ENCODE measurements around the gene COPZ1.

The COPZ1 gene

DNA sequence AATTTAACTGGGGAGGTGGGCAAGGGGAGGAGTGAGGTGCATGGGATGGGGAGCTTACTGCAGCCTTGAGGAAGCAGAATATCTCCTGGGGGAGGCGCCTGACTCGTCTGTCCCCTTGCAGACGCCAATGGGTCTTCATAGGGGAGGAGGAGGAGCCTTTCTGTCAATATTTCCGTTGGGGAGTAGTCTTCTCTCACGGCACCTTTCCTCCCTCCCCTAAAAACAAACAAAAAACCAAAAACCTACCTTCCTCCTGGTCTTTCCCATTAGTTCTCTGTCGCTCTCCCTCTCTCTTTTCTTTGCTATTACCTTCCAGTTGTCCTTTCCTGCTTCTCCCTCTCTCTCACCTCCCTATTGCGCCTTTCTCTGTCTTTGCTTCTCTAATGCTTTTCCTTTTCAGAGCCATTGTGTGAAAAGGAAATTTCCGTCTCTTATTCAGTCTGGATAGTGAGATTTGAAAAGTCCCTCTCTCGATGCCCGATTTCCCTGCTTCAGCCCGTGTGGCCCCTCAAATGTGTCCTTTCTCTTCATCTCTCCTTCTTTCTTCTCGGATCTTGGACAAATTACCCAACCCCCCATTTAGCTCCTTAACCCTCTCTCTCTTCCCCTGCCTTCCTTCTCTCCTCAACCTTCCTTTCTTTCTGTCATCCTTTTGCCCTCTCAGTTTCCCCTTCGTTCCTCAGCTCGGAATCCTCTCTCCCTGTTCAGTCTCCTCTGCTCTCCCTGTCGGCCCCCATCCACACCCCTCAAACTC lies 33.4 kb downstream of the COPZ1 start:
- peak in 1 of 2 donors; percentile 24 for DNase-seq (ENCODE audit: low read depth in 2 of 2, low spot score in 1 of 2)

DNA sequence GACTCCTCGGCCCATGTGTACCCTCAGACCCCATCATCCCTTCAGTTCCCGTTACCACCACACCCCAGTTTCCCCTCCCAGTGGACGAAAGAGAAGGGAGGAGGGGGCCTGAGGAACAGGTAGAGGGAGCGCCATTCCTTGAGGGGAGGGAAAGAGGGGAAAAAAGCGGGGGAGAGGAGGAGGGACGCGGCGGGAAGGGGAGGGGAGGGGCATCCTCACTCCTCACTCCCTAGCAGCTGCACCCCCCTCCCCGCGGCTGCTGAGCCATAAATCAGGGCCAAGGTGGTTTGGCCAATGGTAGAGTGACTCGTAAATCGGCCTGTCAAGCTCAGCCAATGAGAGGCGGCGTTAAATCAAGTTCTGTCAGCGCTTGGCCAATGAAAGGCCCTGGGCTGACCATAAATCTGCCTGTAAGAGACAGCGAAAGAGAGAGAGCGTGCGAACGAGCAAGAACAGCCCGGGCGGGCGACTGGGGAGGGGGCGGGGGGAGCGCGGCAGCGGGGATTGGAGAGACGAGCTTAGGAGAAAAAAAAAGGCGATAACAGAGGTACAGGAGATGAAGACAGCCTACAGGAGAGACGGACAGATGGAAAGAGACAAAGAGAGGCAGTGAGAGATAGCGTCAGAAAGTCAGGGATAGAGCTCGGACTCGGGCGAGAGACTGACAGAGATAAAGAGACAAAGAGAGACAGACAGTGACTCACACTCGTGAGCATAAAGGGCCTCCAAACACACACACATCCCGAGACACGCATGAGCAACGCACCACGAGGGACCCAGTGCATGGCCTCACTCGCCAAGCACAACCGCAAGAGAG lies 34.2 kb downstream of the COPZ1 start:
- DNase-seq (ENCODE audit: low read depth in 2 of 2, low spot score in 1 of 2), result peak; percentile 86 to 88

DNA sequence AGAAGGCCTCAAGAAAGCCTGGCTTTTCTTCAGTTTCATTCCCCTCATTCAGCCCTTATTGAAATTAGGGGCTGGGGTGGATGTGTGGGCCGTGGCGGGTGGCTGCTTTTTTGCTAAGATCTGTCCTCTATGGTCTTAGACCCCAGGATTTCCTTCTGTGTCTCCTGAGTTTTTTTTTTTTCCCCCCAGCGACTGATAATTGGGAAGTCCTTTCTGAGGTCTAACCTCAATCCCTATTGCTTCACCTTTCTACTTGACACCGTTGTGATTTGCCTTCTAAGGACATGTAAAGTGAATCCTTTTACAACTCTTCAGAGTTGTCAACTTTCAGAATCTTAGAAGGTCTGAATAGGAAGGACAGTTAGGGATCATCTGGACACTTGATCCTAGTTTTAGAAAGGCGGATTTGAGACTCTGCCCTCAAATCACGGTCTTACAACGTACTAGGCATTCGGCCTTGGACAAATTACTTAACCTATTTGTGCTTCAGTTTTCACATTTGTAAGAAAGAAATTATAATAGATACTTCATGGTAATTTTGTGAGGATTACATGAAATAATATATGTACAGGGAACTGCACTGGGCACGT lies 34.9 kb downstream of the COPZ1 start:
- no peak for DNase-seq (ENCODE audit: low read depth in 2 of 2, low spot score in 1 of 2)

DNA sequence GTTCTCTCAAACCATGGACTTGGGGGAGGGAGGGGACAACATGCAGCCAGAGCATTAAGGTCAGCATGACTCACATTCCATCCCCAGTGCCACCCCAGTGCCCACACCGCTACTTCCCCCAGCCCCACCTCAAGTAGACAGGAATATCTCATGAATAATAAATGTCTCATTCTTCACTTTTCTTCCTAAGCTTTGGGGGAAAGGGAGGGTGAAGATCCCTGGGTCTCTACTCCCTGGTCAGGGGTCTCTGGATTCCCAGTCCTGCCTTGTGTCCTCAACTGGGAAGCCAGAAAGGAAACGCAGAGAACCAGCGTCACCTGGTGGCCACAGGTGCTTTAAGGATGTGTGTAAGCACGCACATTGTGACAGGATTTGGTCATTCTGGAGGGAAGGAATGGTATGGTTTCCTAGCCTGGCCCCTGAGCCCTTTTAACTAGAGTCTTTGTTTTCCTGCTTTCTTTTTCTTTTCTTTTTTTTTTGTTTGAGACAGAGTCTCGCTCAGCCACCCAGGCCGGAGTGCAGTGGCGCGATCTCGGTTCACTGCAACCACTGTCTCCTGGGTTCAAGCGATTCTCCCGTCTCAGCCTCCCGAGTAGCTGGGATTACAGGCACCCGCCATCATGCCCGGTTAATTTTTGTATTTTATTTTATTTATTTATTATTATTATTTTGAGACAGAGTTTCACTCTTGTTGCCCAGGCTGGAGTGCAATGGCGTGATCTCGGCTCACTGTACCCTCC lies 36.0 kb downstream of the COPZ1 start:
- DNase-seq (ENCODE audit: low read depth in 2 of 2, low spot score in 1 of 2), result no peak

DNA sequence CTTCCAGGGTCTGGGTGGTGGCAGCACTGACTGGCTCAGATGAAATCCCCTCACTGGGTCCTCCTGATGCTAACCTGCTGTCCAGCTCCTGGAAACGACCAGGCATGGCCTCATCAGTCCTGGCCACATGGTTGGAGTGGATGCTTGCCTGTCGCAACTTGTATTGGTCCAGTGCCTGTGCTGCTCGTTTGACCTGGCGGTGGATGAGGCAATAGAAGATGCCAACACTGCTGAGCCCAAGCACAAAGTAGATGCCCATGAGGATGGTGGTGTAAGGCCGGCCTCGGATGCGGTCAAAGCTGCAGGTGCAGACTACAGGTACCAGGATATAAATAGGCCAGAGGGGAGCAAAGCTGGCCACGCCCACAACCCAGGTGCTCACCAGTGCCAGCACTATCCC lies 38.1 kb downstream of the COPZ1 start:
- DNase-seq (ENCODE audit: low read depth in 2 of 2, low spot score in 1 of 2), result no peak

DNA sequence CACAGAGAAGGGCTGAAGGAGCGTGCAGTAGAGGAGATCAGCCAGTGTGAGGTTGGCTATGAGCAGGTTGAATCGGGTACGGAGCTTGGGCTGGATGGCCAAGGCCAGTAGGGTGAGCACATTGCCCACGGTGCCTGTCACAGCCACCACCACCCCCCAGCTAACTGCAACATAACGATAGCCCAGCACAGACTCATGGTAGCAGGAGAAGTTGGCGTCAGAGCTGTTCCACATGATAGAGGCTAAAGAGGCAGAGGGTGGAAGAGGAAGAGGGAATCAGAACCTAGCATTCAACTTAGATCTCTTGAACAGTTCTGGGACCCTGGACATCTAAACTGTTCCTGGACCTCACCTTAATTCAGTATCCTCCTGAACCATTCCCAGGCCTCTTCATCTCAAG lies 38.7 kb downstream of the COPZ1 start:
- no peak for DNase-seq (ENCODE audit: low read depth in 2 of 2, low spot score in 1 of 2)

DNA sequence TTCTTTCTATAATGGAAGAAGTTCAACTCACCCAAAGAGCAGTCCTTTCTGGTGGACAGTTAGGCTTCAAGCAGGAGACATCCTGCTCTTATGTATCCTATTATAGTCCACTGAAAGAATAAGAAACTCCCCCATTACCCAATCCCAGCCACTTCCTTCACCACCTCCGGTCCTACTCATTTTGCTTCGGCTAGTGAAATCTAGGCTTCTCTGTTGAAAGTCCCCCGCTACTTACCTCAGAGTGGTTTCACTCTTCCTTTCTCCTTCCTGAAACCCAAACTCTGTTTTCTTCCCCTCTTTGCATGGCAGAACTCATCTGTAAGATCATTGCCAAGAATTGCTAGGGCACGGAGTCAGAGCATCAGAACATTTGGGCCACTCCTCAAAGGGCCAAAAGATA lies 39.5 kb downstream of the COPZ1 start, which contains the start of gene GPR84:
Gene GPR84, minus strand, starts transcription at position 74 of the 400 bp plus-strand sequence. CDS start 635 bp downstream, outside the sequence.
- no peak for DNase-seq (ENCODE audit: low read depth in 2 of 2, low spot score in 1 of 2)

DNA sequence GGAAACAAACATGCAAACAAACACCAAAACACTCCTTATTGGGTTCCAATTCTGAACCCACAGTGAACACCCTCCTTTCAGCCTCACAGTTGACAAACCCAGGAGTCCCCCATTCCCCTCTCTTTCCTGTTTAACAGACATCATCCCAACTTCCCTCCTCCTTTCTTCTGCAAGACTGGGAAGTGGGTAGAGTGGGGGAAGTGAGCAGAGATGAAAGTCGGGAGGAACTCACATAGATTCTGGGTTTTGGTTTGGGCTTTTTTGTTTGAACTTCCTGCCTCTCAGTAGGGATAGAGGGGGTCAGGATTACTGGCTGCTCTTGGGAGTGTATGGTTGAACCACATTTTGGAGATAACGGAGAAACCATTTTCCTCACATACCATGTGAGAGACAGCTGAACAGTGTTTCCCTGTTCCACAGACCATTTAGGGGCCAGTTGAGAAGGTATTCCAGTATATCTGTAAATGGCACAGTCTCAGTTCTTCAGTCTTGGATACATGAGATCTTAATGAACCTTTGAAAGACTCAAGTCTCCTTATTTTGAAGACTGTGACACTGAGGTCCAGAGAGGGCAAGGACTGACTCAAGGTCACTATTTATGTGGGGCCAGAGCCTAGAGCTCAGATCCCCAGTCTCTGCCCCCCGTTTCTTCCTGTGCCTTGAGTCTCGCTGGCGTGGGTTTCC lies 43.2 kb downstream of the COPZ1 start:
- DNase-seq (ENCODE audit: low read depth in 2 of 2, low spot score in 1 of 2), result no peak

DNA sequence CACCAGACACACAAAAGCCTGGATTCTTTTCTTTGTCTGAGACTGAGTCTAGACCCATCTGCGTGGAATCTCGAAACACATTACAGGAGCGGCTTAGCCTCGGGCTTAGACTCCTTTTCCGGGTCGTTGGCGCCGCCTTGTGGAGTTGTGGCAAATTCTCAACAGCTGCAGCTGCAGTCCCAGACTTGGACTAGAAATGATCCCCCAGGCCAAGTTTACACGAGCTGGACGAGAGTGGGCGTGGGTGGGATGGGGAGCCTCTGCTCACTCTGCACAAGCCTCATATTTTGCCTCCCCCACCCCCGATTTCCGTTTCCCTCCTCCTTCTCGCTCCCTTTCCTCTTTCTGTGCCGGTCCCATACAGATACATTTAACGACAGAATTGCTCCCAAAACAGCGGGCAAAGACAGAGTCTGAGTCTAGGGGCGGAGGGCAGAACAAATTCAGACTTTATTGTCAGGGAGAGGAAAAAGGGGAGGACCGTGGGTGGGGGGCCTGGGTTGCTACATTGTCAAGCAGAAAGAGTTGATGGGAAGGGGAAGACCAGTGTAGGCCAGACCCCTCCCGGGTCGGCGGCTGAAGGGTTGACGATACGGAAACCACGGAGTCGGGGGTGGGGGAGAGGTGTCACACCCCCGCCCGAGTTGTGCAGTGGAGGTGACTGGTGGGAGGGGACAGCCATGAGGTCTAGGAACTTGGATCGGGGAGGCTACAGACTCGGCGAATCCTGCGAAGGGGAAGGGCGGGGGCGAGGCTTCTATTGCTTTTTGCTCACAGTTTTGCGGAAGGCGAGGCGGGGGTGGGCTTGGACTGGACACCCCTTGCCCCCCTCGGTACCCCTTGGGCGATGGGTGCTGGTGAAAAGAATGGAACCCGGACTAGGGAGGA lies 44.0 kb downstream of the COPZ1 start:
- peak; percentile 75 to 82 for DNase-seq (ENCODE audit: low read depth in 2 of 2, low spot score in 1 of 2)

DNA sequence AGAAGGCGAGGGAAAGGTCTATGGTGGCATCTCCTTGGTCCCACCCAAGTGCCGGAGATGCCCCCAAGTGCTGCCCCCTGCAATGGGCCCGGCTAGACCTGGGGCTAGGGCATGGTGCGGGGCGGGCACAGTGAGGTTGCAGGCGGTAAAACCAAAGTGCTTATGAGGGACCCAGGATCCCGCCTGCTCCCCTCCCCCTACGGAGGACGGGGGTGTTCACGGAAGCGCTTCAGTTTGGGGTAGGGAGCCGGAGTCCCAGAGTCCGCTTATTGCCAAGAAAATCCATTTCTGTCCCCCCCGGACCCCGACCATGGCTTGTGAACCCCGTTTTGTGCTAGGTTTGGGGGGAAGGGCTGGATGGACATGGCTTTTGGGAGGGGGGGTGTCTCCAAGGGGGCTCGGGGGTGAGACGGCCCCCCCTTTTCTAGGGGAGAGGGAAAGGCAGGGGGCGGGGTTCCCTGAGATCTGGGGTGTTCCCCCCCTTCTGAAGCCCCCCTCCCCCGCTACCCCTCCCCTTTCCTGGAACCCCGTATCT lies 44.7 kb downstream of the COPZ1 start:
- DNase-seq (ENCODE audit: low read depth in 2 of 2, low spot score in 1 of 2), result no peak

DNA sequence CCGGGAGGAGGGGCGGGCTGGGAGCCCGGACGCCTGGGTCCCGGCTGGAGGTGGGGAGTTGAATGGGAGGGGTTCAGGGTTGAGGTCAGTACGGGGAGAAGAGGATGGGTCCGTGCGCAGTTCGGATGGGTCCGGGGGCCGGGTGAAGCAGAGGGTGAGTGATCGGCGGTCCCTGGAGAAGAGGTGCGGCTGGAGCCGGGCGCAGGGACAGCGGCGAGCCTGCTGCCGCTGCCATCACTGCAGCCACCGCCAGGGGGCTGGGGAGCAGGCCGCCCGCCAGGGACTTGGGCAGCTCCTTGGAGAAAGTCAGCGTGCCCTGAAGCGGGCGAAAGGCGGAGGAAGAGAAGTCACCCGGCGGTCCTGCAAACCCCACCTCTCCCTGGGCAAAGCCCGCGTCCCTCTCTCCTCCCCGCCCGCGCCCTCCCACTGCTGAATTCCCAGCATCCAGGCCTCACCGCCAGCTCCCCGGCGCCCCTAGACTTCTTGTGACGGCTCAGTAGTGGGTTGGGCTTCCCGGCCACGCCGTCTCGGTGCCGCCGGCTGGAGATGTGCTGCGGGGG lies 45.3 kb downstream of the COPZ1 start:
- no peak for DNase-seq (ENCODE audit: low read depth in 2 of 2, low spot score in 1 of 2)

DNA sequence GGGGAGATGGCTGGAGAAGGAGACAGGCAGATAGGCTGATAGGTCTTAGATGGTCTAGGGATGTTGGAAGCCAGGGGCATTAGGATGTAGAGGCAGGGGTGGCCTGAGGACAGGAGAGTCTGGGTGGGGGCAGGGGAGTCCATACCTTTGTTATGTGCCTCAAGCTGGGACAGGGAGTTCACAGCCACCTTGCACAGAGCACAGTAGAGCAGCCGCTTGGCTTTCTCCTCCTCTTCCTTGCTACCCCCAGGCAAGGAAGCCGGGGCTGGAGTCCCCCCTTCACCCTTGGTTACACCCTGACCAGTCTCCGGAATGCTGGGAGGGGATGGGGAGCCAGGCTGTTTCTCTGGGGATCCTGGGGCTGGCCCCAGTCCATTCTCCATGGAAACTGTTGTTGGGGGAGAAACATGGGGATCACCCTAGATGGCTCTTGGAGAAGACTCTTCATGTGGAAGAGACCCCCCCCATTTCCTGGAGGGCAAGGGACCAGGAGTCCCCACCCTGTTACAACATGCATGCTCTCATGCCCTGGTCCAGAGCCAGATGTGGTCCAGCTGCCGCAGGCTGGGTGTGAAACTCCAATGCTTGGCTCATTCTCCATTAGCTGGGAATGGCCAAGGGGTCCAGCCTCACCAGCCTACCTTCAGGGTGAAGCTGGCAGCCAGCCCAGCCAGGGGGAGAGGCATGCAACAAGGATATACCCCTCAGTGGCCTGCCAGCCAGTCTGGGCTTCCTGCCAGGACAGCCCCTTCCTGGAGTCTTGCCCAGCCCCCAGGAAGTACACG lies 46.6 kb downstream of the COPZ1 start:
- DNase-seq (ENCODE audit: low read depth in 2 of 2, low spot score in 1 of 2), result no peak

DNA sequence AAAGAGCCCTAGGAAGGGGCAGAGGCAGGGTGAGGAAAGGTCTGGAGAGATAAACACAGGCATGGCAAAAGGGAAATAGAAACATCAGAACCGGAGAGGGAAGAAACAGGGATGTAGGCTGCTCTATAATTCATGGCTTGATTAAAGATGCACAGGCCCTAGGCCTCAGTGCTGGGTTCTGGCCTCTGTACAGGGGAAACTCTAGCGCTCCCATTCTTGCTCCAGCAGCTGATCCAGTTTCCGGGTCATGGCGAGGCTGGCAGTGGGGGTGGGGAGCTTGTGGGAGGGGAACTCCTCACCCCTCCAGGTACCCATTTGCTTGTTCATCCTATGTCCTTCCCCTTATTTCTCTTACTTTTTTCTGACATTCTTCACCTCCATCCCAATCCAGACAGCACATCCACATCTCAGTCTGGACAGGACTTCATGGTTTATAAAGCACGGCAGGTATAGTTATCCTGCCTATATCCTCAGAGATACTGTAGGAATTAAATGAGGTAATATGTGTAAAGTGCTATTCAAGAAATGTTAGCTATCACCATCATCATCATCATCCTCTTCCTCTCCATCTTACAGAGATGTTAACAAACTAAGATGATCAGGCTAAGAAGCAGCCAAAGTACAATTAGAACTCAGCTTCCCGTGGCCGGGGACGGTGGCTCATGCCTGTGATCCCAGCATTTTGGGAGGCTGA lies 47.3 kb downstream of the COPZ1 start:
- DNase-seq (ENCODE audit: low read depth in 2 of 2, low spot score in 1 of 2), result no peak

DNA sequence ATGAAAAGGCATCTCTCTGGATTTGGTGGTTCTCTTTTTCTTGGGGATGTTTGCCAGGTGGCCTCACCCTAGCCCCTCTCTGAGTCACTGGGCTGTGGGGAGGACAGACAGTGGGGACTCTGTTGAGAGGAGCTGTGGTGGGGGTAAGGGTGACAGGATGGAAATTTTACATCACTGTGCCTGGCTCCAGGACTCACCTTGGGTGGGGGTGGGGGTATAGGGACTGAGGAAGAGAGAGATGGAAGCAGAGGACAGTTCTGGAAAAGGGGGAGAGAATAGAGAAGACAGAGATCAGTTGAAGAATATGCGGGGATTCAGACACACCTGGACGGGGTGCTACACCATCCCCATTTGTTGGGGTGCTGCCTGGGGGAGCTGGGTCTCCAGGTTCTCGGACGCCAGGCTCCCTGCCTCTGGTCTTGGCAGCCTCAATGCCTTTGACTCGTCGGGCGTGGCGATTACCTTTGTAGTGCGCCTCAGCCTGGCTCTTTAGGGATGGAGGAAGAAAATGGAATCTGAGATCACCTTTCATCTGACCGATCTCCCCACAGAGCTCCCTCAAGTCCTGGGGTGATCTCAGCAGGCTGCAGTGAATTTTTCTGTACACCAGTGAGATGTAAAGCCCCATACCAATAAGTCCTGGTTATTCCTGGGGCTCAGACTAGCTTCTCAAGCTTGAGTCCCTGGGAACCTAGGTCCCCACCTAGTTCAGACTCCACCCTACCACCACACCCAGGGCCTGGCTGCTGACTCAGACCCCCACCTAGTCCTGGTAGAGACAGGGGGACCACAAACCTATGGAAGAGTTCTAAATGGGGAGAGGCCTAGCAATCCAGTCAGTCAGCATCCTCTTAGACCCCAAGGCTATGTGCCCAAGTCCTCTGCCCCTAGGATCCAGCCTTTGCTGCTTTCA lies 49.0 kb downstream of the COPZ1 start:
- no peak for DNase-seq (ENCODE audit: low read depth in 2 of 2, low spot score in 1 of 2)

DNA sequence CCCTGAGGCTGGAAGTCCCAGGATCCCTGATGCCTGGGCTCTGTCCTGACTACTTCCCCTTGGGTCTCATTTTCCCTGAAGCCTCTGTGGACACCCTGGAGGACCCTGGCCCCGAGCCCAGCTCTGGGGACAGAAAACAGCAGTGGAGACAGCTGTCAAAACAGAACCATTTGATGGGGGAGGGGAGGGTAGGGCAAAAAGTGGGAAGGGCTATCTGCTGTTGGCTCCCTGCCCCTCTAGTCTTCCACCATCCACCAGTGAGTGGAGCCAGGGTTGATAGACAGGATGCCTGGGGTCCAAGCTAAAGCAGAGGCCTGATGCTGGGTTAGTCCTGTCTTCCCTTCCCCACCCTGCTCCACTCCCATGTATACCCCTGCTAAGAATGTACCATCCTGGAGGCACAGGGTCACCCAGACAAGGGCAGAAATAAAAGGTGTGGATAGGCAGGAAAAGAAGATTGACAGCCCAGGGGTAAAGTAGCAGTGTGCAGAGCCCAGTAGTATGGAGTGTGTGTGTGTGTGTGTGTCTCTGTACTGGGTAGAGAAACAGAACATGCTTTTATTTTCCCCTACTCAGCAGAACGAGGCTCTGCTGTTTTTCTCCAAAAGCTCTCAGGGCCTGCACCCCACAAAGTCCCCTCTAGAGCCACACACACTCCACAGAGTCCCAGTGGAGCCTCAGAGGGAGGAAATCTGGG lies 49.8 kb downstream of the COPZ1 start:
- DNase-seq (ENCODE audit: low read depth in 2 of 2, low spot score in 1 of 2), result no peak

DNA sequence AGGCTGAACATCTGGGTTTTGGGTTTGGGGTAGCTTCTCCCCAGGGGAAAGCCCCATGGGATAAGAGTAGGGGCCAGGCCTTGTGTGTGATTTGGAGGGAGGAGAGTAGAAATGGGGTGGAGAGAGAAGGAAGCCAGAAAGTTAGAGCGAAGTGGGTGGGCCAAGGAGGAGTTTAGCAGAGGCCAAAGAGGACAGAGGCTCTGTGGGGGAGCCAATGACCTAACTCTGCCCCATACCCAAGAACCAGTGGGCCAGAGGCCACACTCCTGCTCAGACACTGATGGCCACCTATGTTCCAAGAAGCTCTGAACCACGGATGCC lies 50.3 kb downstream of the COPZ1 start:
- no peak for DNase-seq (ENCODE audit: low read depth in 2 of 2, low spot score in 1 of 2)
